GM12878 (cell line): ENCODE data around the gene KRTAP10-3. TPM values are rescaled to one million over a fixed set of nuclear protein-coding genes. Genes with fewer than 3 reads are reported as not detected.

Experiments used
- ATAC-seq: fragments of 200-7000 bp; cut with Tn5 transposase; 3 replicates; pipeline ENCODE4 v1.9.1; 2020; ENCODE audit warnings: mild to moderate bottlenecking, moderate library complexity
- BruUV-seq: library from RNA; stranded (reverse); fragments of 400-500 nt; replicated peaks from 2 replicates; lab custom pipeline; 2021; lab: Mats Ljungman, UMichigan
- CTCF ChIA-PET: fragments of 300-600 bp; sonication (Branson Sonifier 250); formaldehyde crosslinking; extraction: SDS; loops from one replicate; lab custom pipeline; 2021; ENCODE audit warnings: inconsistent platforms; lab: Yijun Ruan, JAX
- POLR2A ChIA-PET: fragments of 350-600 bp; formaldehyde crosslinking; extraction: SDS; loops from one replicate; lab custom pipeline; 2021; ENCODE audit warnings: inconsistent platforms; lab: Charles Lee
- RAD21 ChIA-PET: fragments of 300-600 bp; sonication (Branson Sonifier 250); formaldehyde crosslinking; loops from one replicate; lab custom pipeline; 2023; ENCODE audit warnings: antibody characterized with exemption; ENCODE audit not compliant: unreplicated experiment; lab: Charles Lee
- SMC1A ChIA-PET: fragments of 300-600 bp; sonication (Branson Sonifier 250); formaldehyde crosslinking; loops from one replicate; lab custom pipeline; 2023; ENCODE audit not compliant: unreplicated experiment, uncharacterized antibody; lab: Charles Lee
- DNase-seq: peaks from one replicate; pipeline ENCODE4 v3.0.0-alpha.2; 2011; ENCODE audit warnings: low read depth, low spot score
- FAIRE-seq: peaks from 3 replicates; lab custom pipeline; 2011; peaks lifted over from hg19 to GRCh38; lab: Jason Lieb, UNC
- H2AFZ ChIP-seq: 2 replicates; pipeline ENCODE4 v1.6.0; 2011; ENCODE audit warnings: low read depth, low read length, control low read depth; ENCODE audit not compliant: control insufficient read depth
- H3K27ac ChIP-seq: 2 replicates; pipeline ENCODE4 v1.5.1; 2011; ENCODE audit warnings: control low read depth; ENCODE audit not compliant: control insufficient read depth, insufficient read depth
- H3K27me3 ChIP-seq, 2 experiments: replicated peaks in 1 of 2; 2 replicates each; pipeline versions ENCODE4 v1.6.0 to v1.6.1; 2011; ENCODE audit warnings: low read length in 1 of 2; ENCODE audit not compliant: control insufficient read depth in 2 of 2, insufficient read depth in 2 of 2
- H3K36me3 ChIP-seq, 2 experiments: 2 replicates each; pipeline ENCODE4 v1.5.1; 2011; ENCODE audit warnings: low read length in 1 of 2; ENCODE audit not compliant: control insufficient read depth in 2 of 2, insufficient read depth in 2 of 2
- H3K4me1 ChIP-seq: 2 replicates; pipeline ENCODE4 v1.6.1; 2011; ENCODE audit warnings: mild to moderate bottlenecking, low read length, moderate library complexity, mixed read lengths; ENCODE audit not compliant: control insufficient read depth, insufficient read depth
- H3K4me2 ChIP-seq: 2 replicates; pipeline ENCODE4 v1.6.0; 2011; ENCODE audit warnings: control low read depth; ENCODE audit not compliant: control insufficient read depth, insufficient read depth
- H3K4me3 ChIP-seq: fragments of 200-600 bp; sonication (generic); 2 replicates; pipeline ENCODE4 v1.5.1; 2016
- H3K79me2 ChIP-seq: 2 replicates; pipeline ENCODE4 v1.6.0; 2011; ENCODE audit warnings: low read length; ENCODE audit not compliant: control insufficient read depth, insufficient read depth
- H3K9ac ChIP-seq: 2 replicates; pipeline ENCODE4 v1.8.0; 2011; ENCODE audit warnings: low read length, control low read depth, mixed read lengths; ENCODE audit not compliant: control insufficient read depth, insufficient read depth
- H3K9me3 ChIP-seq: replicated peaks from 3 replicates; pipeline ENCODE4 v1.5.1; 2011; ENCODE audit warnings: mild to moderate bottlenecking, low read length; ENCODE audit not compliant: control insufficient read depth, insufficient read depth
- H4K20me1 ChIP-seq: 2 replicates; pipeline ENCODE4 v1.6.0; 2011; ENCODE audit not compliant: control insufficient read depth, insufficient read depth
- CUX1 ChIP-seq: IDR thresholded peaks from 2 replicates; pipeline ENCODE4 v1.6.1; 2012; ENCODE audit warnings: improper control_type of control experiment, low read depth, low read length; ENCODE audit not compliant: insufficient replicate concordance
- SP1 ChIP-seq: IDR thresholded peaks from one replicate; pipeline ENCODE4 v1.6.1; 2011; ENCODE audit warnings: low read depth, low read length
- TAF1 ChIP-seq: IDR thresholded peaks from 2 replicates; pipeline ENCODE4 v1.6.1; 2011; ENCODE audit warnings: mild to moderate bottlenecking, low read depth, low read length, borderline replicate concordance
- WGBS: methylation state at CpG from one replicate; pipeline ENCODE4 v1.1.6; 2016; ENCODE audit warnings: low lambda C conversion rate; ENCODE audit not compliant: insufficient replicate concordance, insufficient coverage; ENCODE audit errors: missing lambda C conversion rate; 5-methylcytosine and 5-hydroxymethylcytosine counted together
- in situ Hi-C: fragments of 300-500 bp; cut with MboI; formaldehyde crosslinking; loops from 9 replicates; pipeline ENCODE4 v1.14.3; 2018; ENCODE audit warnings: mixed read lengths
- intact Hi-C: fragments of 100-400 bp; cut with micrococcal nuclease; formaldehyde crosslinking; loops from one replicate; pipeline ENCODE4 v1.14.2; 2022; ENCODE audit not compliant: unreplicated experiment
- polyA plus RNA-seq, 11 experiments: library from polyadenylated mRNA; depleted of rRNA in 4 of 11; unstranded in 6 of 11; stranded (reverse) in 5 of 11; fragments of >200 nt; fragmentation: Nextera tagmentation in 4 of 11; fragmentation: Illumina TruSeq in 1 of 11; extraction: Ambion mirVana in 4 of 11; extraction: Trizol in 1 of 11; gene quantifications; 1 replicate in 1 of 11; 2 replicates in 10 of 11; pipeline versions ENCODE4 v1.2.1 to v1.2.3, GENCODE V29; 2011 to 2016; ENCODE audit warnings: inconsistent platforms in 2 of 11, missing spikeins in 2 of 11, low read depth in 1 of 11
- total RNA-seq, 4 experiments: library from RNA; depleted of rRNA in 3 of 4; stranded (reverse); fragments of >200 nt in 3 of 4; fragmentation: Illumina TruSeq in 1 of 4; extraction: Trizol in 1 of 4; gene quantifications; 2 replicates each; pipeline versions ENCODE4 v1.2.1 to v1.2.3, GENCODE V29; 2013 to 2021

Gene KRTAP10-3
- total and polyA plus RNA-seq, 10 of the 15 experiments (the other 5 are each of a cell fraction or from before 2014, with no cell fraction given): not detected

GRCh38 chr21:44514746-44515358 lies 43.7 kb downstream of the KRTAP10-3 start:
- Histone ChIP-seq H3K27me3 (no peaks in the 10 kb centered on the region), H2AFZ (no peak overlapping the region), H3K9me3 (no peaks in the 10 kb centered on the region; the same call in 2 of the 3 replicates), H3K79me2 (no peaks in the 10 kb centered on the region), H3K9ac (no peak overlapping the region), H3K27ac (no peak overlapping the region), H3K4me1 (no peaks in the 10 kb centered on the region), H3K4me2 (no peak overlapping the region), H3K36me3 (no peaks in the 10 kb centered on the region), H4K20me1 (no peaks in the 10 kb centered on the region), H3K4me3 (no peak overlapping the region)
- ChIA-PET POLR2A (no interaction called here), RAD21 (interaction anchor here (1.3 kb wide), 1 partner anchor 278 kb away, joined by 3 read pairs; no protein-coding TSS in a partner anchor), CTCF (interaction anchor here (1.0 kb wide), 1 partner anchor 278 kb away, joined by 4 read pairs; no protein-coding TSS in a partner anchor), SMC1A (no interaction called here)
- DNase-seq (no peak), FAIRE-seq (no peak), ATAC-seq (no peak)
- WGBS: 35% methylated on average over 10 of the region's 11 CpGs
- TF ChIP-seq SP1: no peak
- TF ChIP-seq TAF1: no peak
- no peak for TF ChIP-seq CUX1
- intact Hi-C loops (no loop called here), in situ Hi-C loops (no loop called here)
- no TSS peak for BruUV-seq
